HFFc6 (cell line): Measurements from ENCODE around the gene NR2F6. TPM values are rescaled to one million over a fixed set of nuclear protein-coding genes. Genes with fewer than 3 reads are reported as not detected.

Experiments
- DNase-seq: peaks from one replicate; pipeline ENCODE4 v3.0.0-alpha.2; 2018
- H3K27ac Mint-ChIP-seq: 2 replicates; pipeline ENCODE4 v1.8.0; 2020; ENCODE audit warnings: mild to moderate bottlenecking, mixed read lengths
- H3K27me3 Mint-ChIP-seq: 2 replicates; pipeline ENCODE4 v1.8.0; 2021; ENCODE audit warnings: mild to moderate bottlenecking, moderate library complexity, mixed read lengths; ENCODE audit not compliant: insufficient read depth
- H3K36me3 Mint-ChIP-seq: 2 replicates; pipeline ENCODE4 v1.8.0; 2021; ENCODE audit warnings: low read depth, mixed read lengths
- H3K4me1 Mint-ChIP-seq: 2 replicates; pipeline ENCODE4 v1.8.0; 2020; ENCODE audit warnings: low read depth, mixed read lengths
- H3K4me3 Mint-ChIP-seq: 2 replicates; pipeline ENCODE4 v1.8.0; 2020; ENCODE audit warnings: mild to moderate bottlenecking, moderate library complexity, mixed read lengths
- H3K9me3 Mint-ChIP-seq: 2 replicates; pipeline ENCODE4 v1.8.0; 2020; ENCODE audit warnings: mild to moderate bottlenecking, mixed read lengths
- total RNA-seq, 6 experiments: library from RNA; stranded (reverse); fragmentation: NEBNext Ultra II Directional; extraction: Animal tissue kit (Norgen Biotek cat#: 25700); gene quantifications; 2 replicates in 1 of 6; 3 replicates in 5 of 6; pipeline ENCODE4 v1.2.3, GENCODE V29; 2021
- TF ChIP-seq, protein P1 (sequence below): fragments of 200-600 bp; sonication (generic); IDR thresholded peaks from 2 replicates; pipeline ENCODE4 v1.5.0; 2021; ENCODE audit warnings: antibody characterized with exemption, mild to moderate bottlenecking

NR2F6 gene
- total RNA-seq, 6 experiments from 2014 or later, result 46.1 to 61.9 (median 49.3) TPM

DNA sequence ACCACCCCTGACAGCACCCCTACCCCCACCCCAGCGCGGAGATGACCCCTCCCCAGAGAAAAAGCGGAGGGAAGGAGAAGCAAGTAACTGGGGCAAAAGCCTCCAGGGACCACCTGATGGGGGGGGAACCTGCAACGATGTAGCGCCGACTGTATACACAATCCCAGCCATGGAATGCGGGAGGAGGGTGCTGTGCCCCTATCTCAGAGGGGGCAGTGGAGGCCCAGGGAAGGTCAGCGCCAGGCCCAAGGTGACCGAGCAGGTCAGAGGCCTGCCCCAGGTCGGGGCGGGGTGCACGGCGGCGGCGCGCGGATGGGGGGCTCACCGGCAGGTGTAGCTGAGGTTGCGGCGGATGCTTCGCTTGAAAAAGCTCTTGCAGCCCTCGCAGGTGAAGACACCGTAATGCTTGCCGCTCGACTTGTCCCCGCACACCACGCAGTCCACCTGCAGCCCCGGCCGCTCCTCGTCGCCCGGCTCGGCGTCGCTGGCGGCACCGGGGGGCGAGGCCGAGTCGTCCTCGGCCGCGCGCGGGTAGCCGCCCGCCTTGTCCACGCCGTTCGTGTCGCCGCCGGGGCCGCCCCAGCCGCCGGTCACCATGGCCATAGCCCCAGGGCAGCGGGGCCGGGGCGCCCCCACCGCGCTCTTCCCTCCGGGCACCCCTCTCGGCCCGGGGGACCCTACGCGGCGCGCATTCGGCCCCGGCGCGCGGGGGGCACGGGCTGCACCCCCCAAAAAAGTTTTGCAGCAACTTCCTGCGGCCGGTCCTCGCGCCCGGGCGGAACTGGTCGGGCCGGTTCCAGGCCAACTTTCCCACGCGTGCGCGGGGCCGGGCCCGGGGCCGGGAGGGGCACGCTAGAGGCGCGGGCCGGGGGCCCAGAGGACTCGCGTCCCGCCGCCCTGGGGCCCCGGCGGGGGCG is 843 bp downstream of the NR2F6 start:
- H3K4me1 Mint-ChIP-seq, result peaks cover 52% of the 10 kb centered on the region
- H3K27me3 Mint-ChIP-seq, result peaks cover 5% of the 10 kb centered on the region
- H3K4me3 Mint-ChIP-seq, result peak overlapping the region; percentile 95
- TF ChIP-seq, protein P1, sequence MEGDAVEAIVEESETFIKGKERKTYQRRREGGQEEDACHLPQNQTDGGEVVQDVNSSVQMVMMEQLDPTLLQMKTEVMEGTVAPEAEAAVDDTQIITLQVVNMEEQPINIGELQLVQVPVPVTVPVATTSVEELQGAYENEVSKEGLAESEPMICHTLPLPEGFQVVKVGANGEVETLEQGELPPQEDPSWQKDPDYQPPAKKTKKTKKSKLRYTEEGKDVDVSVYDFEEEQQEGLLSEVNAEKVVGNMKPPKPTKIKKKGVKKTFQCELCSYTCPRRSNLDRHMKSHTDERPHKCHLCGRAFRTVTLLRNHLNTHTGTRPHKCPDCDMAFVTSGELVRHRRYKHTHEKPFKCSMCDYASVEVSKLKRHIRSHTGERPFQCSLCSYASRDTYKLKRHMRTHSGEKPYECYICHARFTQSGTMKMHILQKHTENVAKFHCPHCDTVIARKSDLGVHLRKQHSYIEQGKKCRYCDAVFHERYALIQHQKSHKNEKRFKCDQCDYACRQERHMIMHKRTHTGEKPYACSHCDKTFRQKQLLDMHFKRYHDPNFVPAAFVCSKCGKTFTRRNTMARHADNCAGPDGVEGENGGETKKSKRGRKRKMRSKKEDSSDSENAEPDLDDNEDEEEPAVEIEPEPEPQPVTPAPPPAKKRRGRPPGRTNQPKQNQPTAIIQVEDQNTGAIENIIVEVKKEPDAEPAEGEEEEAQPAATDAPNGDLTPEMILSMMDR, result no peak
- no peaks in the 10 kb centered on the region for H3K9me3 Mint-ChIP-seq
- H3K36me3 Mint-ChIP-seq, result 0 out of 2 replicates have a peak, but pooled peaks cover 9% of the 10 kb centered on the region
- DNase-seq, result no peak
- peak overlapping the region; percentile 84 for H3K27ac Mint-ChIP-seq

DNA sequence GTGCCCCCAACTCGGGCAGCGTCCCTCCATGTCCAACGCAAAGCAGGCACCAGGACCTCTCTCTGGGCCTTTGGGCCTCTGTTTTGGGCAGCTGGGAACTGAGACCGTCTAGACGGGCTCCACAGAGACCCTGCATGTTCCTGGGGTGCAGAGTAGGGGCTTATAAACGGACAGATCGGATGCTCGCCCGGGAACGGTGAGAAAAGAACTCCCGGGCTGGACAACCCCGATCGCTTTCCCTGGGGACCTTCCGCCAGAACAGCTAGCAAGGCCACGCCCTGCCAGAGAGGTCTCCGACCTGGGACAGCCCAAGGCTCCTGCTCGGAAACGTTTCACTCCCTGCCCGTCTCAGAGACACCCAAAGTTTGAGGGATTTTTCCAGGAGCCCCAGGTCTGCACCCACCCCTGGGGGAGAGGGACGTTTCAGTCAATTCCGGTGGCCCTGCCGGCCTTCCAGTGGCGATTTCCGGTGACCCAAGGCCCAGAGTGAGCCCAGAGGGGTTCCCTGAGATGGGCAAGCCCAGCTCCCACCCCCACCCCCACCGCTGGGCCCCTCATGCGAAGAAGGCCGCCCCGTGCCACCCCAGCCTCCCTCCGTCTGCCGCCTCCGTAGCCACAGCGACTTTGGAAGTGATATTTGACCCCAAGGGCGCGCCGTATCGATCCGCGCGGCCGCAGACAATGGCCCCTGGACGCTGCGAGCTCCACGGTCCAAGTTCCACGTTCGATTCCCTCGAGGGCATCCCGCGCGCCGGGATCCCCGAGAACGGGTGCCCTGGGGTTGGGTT is 1.7 kb downstream of the NR2F6 start:
- Mint-ChIP-seq H3K27ac (peak overlapping the region; percentile 84), H3K4me1 (peaks cover 45% of the 10 kb centered on the region), H3K9me3 (no peaks in the 10 kb centered on the region), H3K36me3 (0 out of 2 replicates have a peak, but pooled peaks cover 9% of the 10 kb centered on the region), H3K27me3 (peaks cover 5% of the 10 kb centered on the region), H3K4me3 (peak overlapping the region; percentile 95)
- peak; percentile 40 for DNase-seq
- TF ChIP-seq, protein P1, result no peak

DNA sequence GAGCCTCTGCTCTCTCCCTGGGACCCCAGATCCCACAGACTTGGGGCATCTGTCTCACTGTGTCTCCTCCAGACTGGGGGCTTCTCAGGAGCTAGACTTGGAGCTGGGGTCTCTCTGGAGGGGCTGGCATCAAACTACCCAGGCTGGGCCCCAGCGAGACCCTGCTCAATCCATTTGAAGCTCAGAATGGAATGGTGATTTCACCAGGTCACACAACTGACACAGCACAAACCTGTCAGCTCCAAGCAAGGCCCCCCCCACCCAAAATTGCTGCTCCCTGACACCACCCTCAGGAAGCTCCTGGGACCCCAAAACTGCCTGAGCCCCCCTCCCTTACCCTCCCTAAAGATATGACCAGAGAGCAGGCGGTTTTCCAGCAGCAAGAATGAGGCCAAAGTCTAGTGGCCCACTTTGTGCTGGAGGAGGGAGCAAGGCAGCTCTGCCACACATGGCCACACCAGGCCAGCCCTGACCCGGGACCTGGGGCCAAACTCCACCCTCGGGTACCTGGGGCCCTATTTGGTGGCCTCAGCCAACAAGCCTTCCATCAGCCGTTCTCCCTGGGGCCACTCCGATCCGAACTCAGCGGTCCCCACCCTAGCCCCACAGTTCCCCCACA is 2.4 kb downstream of the NR2F6 start:
- Mint-ChIP-seq H3K4me1 (peaks cover 40% of the 10 kb centered on the region), H3K4me3 (peak overlapping the region; percentile 95), H3K27ac (peak overlapping the region; percentile 84), H3K36me3 (peaks cover 11% of the 10 kb centered on the region), H3K9me3 (no peaks in the 10 kb centered on the region), H3K27me3 (peaks cover 5% of the 10 kb centered on the region)
- TF ChIP-seq, protein P1, result no peak
- no peak for DNase-seq

DNA sequence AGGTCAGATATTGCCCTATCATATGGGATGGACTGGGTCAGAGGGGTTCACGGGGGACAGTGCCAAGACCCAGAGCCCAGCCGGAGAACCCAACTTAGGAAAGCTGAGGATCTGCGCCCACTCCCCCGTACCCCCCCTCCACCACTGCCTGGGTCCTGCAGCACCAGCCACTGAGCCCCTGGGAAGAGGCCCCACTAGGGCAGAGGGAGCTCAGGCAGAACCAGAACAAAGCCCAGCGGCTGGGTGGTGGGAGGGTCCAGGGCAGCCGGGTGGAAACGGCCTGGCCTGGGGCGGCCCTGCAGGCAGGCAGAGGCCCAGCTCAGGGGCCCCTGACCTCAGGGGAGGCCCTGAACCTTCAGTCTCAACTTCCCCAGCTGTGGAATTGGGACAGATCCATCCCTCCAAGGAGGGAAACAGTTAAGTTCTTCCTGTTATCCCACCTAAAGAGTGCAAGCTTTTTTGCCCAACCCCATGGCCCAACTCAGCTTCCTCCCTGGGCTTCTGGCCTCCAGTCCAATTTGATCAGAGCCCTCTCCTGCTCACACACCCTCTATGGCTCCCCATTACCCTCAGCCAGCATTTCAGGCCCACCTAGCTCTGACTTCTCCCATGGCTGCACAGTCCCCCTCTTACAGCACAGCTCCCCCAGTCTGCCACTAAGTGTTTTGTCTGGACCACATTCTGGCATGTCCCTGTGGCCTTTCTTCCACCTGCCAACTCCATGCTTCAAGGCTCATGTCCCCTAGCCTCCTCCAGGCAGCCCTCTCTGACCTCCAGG is 3.1 kb downstream of the NR2F6 start:
- peak overlapping the region; percentile 95 for H3K4me3 Mint-ChIP-seq
- peaks cover 39% of the 10 kb centered on the region for H3K4me1 Mint-ChIP-seq
- H3K36me3 Mint-ChIP-seq, result peaks cover 15% of the 10 kb centered on the region
- H3K9me3 Mint-ChIP-seq, result no peaks in the 10 kb centered on the region
- peak overlapping the region; percentile 84 for H3K27ac Mint-ChIP-seq
- TF ChIP-seq, protein P1, result no peak
- no peak for DNase-seq
- peaks cover 5% of the 10 kb centered on the region for H3K27me3 Mint-ChIP-seq
